MM.1S (cell line): Measurements from ENCODE around the gene OR6C70.
A peak's percentile ranks its signal among the peaks of the same experiment; 100 is the strongest.
"Not testable (repeated sequence)": the region's sequence is repeated elsewhere in the genome, so short reads cannot be mapped to it uniquely, and the experiment has no call there.

Experiments used
- DNase-seq: peaks from one replicate; pipeline ENCODE4 v3.0.0-alpha.2; 2015
- H2AFZ ChIP-seq: fragments of 300-600 bp; sonication (generic); 2 replicates; pipeline ENCODE4 v1.6.0; 2016; ENCODE audit warnings: antibody characterized with exemption, low read length
- H3F3A ChIP-seq: fragments of 300-600 bp; sonication (generic); 2 replicates; pipeline ENCODE4 v1.6.1; 2016; ENCODE audit warnings: mild to moderate bottlenecking, antibody characterized with exemption, low read length, moderate library complexity, mixed read lengths; ENCODE audit not compliant: insufficient read depth
- H3K27ac ChIP-seq: fragments of 300-600 bp; sonication (generic); 2 replicates; pipeline ENCODE4 v1.5.1; 2016; ENCODE audit warnings: mild to moderate bottlenecking, low read length
- H3K27me3 ChIP-seq: fragments of 300-600 bp; sonication (generic); replicated peaks from 2 replicates; pipeline ENCODE4 v1.6.0; 2016; ENCODE audit warnings: low read length; ENCODE audit not compliant: insufficient read depth
- H3K36me3 ChIP-seq: fragments of 300-600 bp; sonication (generic); replicated peaks from 2 replicates; pipeline ENCODE4 v1.6.1; 2016; ENCODE audit warnings: mild to moderate bottlenecking, low read length, mixed read lengths; ENCODE audit not compliant: insufficient read depth
- H3K4me1 ChIP-seq: fragments of 300-600 bp; sonication (generic); 2 replicates; pipeline ENCODE4 v1.6.1; 2016; ENCODE audit warnings: low read length, mixed read lengths
- H3K4me2 ChIP-seq: fragments of 300-600 bp; sonication (generic); 2 replicates; pipeline ENCODE4 v1.6.0; 2016; ENCODE audit warnings: low read depth, low read length
- H3K4me3 ChIP-seq: fragments of 300-600 bp; sonication (generic); 2 replicates; pipeline ENCODE4 v1.5.1; 2016; ENCODE audit warnings: low read length, mixed read lengths
- H3K79me2 ChIP-seq: fragments of 300-600 bp; sonication (generic); 2 replicates; pipeline ENCODE4 v1.6.1; 2016; ENCODE audit warnings: mixed run types, low read length, mixed read lengths
- H3K9ac ChIP-seq: fragments of 300-600 bp; sonication (generic); 2 replicates; pipeline ENCODE4 v1.6.1; 2016; ENCODE audit warnings: low read length, mixed read lengths
- H3K9me2 ChIP-seq: fragments of 300-600 bp; sonication (generic); replicated peaks from 2 replicates; pipeline ENCODE4 v1.6.1; 2016; ENCODE audit warnings: mild to moderate bottlenecking, low read length, mixed read lengths; ENCODE audit not compliant: insufficient read depth
- H3K9me3 ChIP-seq: fragments of 300-600 bp; sonication (generic); replicated peaks from 2 replicates; pipeline ENCODE4 v1.6.1; 2016; ENCODE audit warnings: mild to moderate bottlenecking, low read length, mixed read lengths; ENCODE audit not compliant: insufficient read depth
- H4K20me1 ChIP-seq: fragments of 300-600 bp; sonication (generic); 2 replicates; pipeline ENCODE4 v1.6.1; 2016; ENCODE audit warnings: mild to moderate bottlenecking, low read length, moderate library complexity, mixed read lengths; ENCODE audit not compliant: insufficient read depth
- CTCF ChIP-seq: fragments of 300-600 bp; sonication (generic); IDR thresholded peaks from 2 replicates; pipeline ENCODE4 v1.5.1; 2016; ENCODE audit warnings: antibody characterized with exemption, low read length, mixed read lengths
- EZH2 ChIP-seq: fragments of 300-600 bp; sonication (generic); optimal IDR thresholded peaks from 2 replicates; pipeline ENCODE3; 2017; ENCODE audit warnings: low read depth, mild to moderate bottlenecking, antibody characterized with exemption, low read length, mixed read lengths
- EZH2phosphoT487 ChIP-seq: fragments of 300-600 bp; sonication (generic); IDR thresholded peaks from 2 replicates; pipeline ENCODE4 v1.6.1; 2018; ENCODE audit warnings: antibody characterized with exemption, low read length

OR6C70 gene

GRCh38 chr12:55472264-55472663, 2.3 kb upstream of the OR6C70 start:
- no peak for DNase-seq
- Histone ChIP-seq H3K9me2 (no peaks in the 10 kb centered on the region), H3K79me2 (no peaks in the 10 kb centered on the region), H3F3A (no peaks in the 10 kb centered on the region), H3K4me3 (no peak overlapping the region), H3K4me1 (peaks cover 18% of the 10 kb centered on the region), H4K20me1 (no peaks in the 10 kb centered on the region), H3K4me2 (no peak overlapping the region), H3K27me3 (no peaks in the 10 kb centered on the region), H3K9ac (no peak overlapping the region), H3K9me3 (no peaks in the 10 kb centered on the region), H3K36me3 (no peaks in the 10 kb centered on the region), H2AFZ (no peak overlapping the region), H3K27ac (no peak overlapping the region)
- no peak for TF ChIP-seq EZH2phosphoT487
- TF ChIP-seq EZH2 = no peak
- no peak for TF ChIP-seq CTCF

GRCh38 chr12:55469291-55469690, 647 bp downstream of the OR6C70 start:
- no peak overlapping the region for H3K4me2 ChIP-seq
- no peaks in the 10 kb centered on the region for H3K36me3 ChIP-seq
- peaks cover 26% of the 10 kb centered on the region for H3K4me1 ChIP-seq
- H3K4me3 ChIP-seq = no peak overlapping the region
- no peak for TF ChIP-seq CTCF
- no peak for TF ChIP-seq EZH2
- TF ChIP-seq EZH2phosphoT487 = no peak
- no peak for DNase-seq
- H3K9ac ChIP-seq = no peak overlapping the region
- no peak overlapping the region for H3K27ac ChIP-seq
- no peaks in the 10 kb centered on the region for H3F3A ChIP-seq
- no peaks in the 10 kb centered on the region for H3K79me2 ChIP-seq
- H4K20me1 ChIP-seq = no peaks in the 10 kb centered on the region
- H3K9me2 ChIP-seq = no peaks in the 10 kb centered on the region
- no peak overlapping the region for H2AFZ ChIP-seq
- no peaks in the 10 kb centered on the region for H3K9me3 ChIP-seq
- no peaks in the 10 kb centered on the region for H3K27me3 ChIP-seq

GRCh38 chr12:55467836-55468235, 2.1 kb downstream of the OR6C70 start:
- Histone ChIP-seq H3K27ac (no peak overlapping the region; the same call in 1 of the 2 replicates), H4K20me1 (no peaks in the 10 kb centered on the region), H3K79me2 (no peaks in the 10 kb centered on the region), H3K9me2 (no peaks in the 10 kb centered on the region), H3K27me3 (no peaks in the 10 kb centered on the region), H3K4me2 (peak overlapping the region; percentile 50), H3K9ac (no peak overlapping the region), H3K9me3 (no peaks in the 10 kb centered on the region), H3F3A (no peaks in the 10 kb centered on the region), H3K4me1 (peaks cover 26% of the 10 kb centered on the region), H2AFZ (no peak overlapping the region), H3K36me3 (no peaks in the 10 kb centered on the region), H3K4me3 (no peak overlapping the region)
- TF ChIP-seq EZH2phosphoT487 = no peak
- peak; percentile 78 for DNase-seq

GRCh38 chr12:55464926-55465325, 5.0 kb downstream of the OR6C70 start:
- H3K4me3 ChIP-seq, H3K36me3 ChIP-seq, H3K9me2 ChIP-seq, H3K27me3 ChIP-seq, H3K9me3 ChIP-seq, H3K4me2 ChIP-seq, H4K20me1 ChIP-seq, H3K9ac ChIP-seq, H3F3A ChIP-seq, H3K27ac ChIP-seq, H3K79me2 ChIP-seq, H2AFZ ChIP-seq, DNase-seq: not testable (repeated sequence)
- H3K4me1 ChIP-seq = peaks cover 26% of the 10 kb centered on the region
